ENCODE data around the gene FAM20C. TPM values are rescaled to one million over a fixed set of nuclear protein-coding genes. Genes with fewer than 3 reads are reported as not detected.
A peak's percentile ranks its signal among the peaks of the same experiment; 100 is the strongest.

Gene FAM20C
- total and polyA plus RNA-seq, 7 donors: 15.6 to 47.6 (median 28.1) TPM

DNA sequence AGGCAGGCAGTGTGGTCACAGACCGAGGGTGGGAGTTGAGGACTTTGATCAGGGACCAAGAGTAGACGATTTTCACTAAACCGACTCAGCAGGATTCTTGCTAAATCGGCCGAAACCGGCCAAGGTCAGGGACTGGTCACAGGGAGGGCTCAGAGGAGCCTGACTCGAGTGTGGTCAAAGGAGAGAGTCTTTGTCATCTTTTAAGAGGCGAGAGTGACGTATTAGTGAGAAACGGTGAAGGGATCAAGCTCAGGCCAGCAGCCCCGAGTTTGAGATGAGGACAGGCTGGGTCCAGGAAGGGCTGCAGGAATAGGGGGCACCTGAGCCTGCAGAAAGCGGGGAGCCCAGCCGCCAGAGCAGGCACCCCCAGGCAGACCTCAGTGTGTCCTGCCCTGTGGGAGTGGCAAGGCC lies 41.6 kb upstream of the FAM20C start:
- intact Hi-C loops (cut with DNase I): loop anchor here in 1 of 2 donors (5.0 kb wide), 1 partner anchor 41 kb away; the partner anchor contains the start of gene FAM20C
- no peaks in the 10 kb centered on the region for H3K9me3 ChIP-seq
- 75 to 81% (median 79%) methylated on average over 13 of the region's 13 CpGs for WGBS, 3 donors
- H3K27ac ChIP-seq: peak overlapping the region; percentile 88
- TF ChIP-seq, protein P1, sequence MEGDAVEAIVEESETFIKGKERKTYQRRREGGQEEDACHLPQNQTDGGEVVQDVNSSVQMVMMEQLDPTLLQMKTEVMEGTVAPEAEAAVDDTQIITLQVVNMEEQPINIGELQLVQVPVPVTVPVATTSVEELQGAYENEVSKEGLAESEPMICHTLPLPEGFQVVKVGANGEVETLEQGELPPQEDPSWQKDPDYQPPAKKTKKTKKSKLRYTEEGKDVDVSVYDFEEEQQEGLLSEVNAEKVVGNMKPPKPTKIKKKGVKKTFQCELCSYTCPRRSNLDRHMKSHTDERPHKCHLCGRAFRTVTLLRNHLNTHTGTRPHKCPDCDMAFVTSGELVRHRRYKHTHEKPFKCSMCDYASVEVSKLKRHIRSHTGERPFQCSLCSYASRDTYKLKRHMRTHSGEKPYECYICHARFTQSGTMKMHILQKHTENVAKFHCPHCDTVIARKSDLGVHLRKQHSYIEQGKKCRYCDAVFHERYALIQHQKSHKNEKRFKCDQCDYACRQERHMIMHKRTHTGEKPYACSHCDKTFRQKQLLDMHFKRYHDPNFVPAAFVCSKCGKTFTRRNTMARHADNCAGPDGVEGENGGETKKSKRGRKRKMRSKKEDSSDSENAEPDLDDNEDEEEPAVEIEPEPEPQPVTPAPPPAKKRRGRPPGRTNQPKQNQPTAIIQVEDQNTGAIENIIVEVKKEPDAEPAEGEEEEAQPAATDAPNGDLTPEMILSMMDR (IDR thresholded peaks at IDR 0.05): no peak
- no peak overlapping the region for H3K4me3 ChIP-seq
- peaks cover 12% of the 10 kb centered on the region for H3K4me1 ChIP-seq
- peak; percentile 55 to 59 for DNase-seq
- no peaks in the 10 kb centered on the region for H3K27me3 ChIP-seq (ENCODE audit: insufficient read depth in 3 of 3, low read length in 2 of 3)
- peaks cover 0 to 11% of the 10 kb centered on the region in 2 donors for H3K36me3 ChIP-seq (ENCODE audit: insufficient read depth in 1 of 2, low read depth in 1 of 2)
- no peak for ATAC-seq

DNA sequence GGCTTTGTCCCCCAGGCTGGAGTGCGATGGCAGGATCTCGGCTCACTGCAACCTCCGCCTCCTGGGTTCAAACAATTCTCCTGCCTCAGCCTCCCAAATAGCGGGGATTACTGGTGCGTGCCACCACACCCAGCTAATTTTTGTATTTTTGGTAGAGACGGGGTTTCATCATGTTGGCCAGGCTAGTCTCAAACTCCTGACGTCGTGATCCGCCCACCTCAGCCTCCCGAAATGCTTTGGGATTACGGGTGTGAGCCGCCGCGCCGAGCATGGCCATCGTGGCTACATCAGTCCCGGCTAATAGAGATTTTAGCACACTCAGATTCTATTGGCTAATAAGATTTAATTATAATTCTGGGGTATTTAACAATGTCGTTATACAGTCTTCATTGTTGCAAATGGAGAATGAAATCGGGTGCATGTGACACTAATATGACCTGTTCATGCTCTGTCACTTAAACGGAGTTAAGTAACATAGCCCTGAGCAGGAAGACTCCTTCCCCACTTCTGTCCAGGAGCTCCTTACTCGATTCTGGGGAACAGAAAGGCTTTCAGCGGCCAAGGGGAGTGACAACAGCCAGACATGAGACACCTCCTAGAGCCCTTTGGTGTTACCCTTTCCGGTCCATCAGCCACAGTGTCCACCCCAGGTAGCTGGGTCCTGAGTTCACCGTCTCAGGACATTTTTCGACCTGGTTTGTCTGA lies 40.9 kb upstream of the FAM20C start:
- Histone ChIP-seq H3K4me3 (no peak overlapping the region), H3K9me3 (no peaks in the 10 kb centered on the region), H3K4me1 (peaks cover 12% of the 10 kb centered on the region), H3K27ac (no peak overlapping the region), H3K36me3 (ENCODE audit: insufficient read depth in 1 of 2, low read depth in 1 of 2) (peaks cover 0 to 11% of the 10 kb centered on the region in 2 donors), H3K27me3 (ENCODE audit: insufficient read depth in 3 of 3, low read length in 2 of 3) (no peaks in the 10 kb centered on the region)
- TF ChIP-seq, protein P1 (IDR thresholded peaks at IDR 0.05): no peak
- DNase-seq: peak in 1 of 2 donors; percentile 22
- intact Hi-C loops (cut with DNase I): loop anchor here in 1 of 2 donors (5.0 kb wide), 1 partner anchor 41 kb away; the partner anchor contains the start of gene FAM20C
- 90 to 96% (median 95%) methylated on average over 24 to 25 of the region's 25 CpGs for WGBS, 3 donors
- ATAC-seq: no peak

DNA sequence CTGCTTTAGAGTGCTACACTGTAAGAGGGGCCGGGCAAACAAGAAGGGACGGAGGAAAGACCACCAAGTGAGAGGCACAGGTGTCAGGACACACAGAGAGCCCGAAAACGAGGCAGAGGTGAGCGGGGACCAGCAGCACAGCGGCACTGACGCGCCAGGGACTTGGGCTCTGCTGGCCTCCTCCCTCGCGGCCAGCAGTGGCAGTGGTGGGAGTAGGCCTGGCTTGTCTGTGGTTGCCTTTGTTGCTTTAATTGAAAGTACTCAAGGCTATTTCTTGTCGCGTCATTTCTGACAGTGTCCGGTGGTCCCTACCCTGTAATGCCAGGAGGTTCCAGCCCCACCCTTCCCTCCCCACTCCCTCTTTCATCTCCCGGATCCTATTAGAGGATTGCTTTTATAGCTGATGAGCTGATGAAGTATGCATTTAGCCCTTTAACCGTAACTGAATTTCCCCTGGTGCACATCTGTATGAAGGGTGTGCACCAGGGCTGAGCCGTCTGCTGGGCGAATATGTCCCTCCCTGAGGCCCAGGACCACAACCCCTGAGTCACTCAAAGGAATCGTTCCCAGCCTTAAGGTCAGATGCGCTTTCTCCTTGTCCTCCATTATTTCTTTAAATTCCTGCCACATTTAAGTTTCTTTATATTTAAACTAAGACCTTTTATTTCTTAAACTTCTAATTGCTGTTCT lies 39.5 kb upstream of the FAM20C start:
- H3K27me3 ChIP-seq (ENCODE audit: insufficient read depth in 3 of 3, low read length in 2 of 3): no peaks in the 10 kb centered on the region
- H3K36me3 ChIP-seq (ENCODE audit: insufficient read depth in 1 of 2, low read depth in 1 of 2): no peaks in the 10 kb centered on the region
- peak in 1 of 2 donors; percentile 24 for DNase-seq
- no peak for ATAC-seq
- TF ChIP-seq, protein P1 (IDR thresholded peaks at IDR 0.05): no peak
- WGBS, 3 donors: 83 to 88% (median 86%) methylated on average over 14 to 19 of the region's 19 CpGs
- H3K4me3 ChIP-seq: no peak overlapping the region
- peaks cover 16% of the 10 kb centered on the region for H3K4me1 ChIP-seq
- intact Hi-C loops (cut with DNase I): loop anchor here in 1 of 2 donors (5.0 kb wide), 1 partner anchor 39 kb away; the partner anchor contains the start of gene FAM20C
- no peak overlapping the region for H3K27ac ChIP-seq
- H3K9me3 ChIP-seq: no peaks in the 10 kb centered on the region

DNA sequence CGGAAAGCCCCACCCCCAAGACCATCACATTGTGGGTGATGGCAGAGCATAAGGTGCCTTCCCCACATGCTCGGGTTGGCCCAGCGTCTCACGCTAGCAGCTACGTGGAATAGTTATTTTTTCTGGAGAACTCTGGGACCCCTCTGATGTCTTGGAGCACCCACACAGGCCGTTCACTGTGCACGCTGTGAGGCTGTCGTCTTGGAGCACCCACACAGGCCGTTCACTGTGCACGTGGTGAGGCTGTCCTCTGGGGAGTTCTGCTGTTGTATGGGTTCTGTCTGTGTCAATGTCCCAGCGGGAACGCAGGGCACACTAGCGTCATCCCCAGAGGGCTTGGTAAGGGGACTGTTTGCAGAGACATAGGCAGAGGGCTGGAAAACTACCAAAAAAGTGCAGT lies 38.8 kb upstream of the FAM20C start:
- intact Hi-C loops (cut with DNase I): loop anchor here in 1 of 2 donors (5.0 kb wide), 1 partner anchor 39 kb away; the partner anchor contains the start of gene FAM20C
- no peaks in the 10 kb centered on the region for H3K36me3 ChIP-seq (ENCODE audit: insufficient read depth in 1 of 2, low read depth in 1 of 2)
- no peak overlapping the region for H3K4me3 ChIP-seq
- 76 to 82% (median 81%) methylated on average over 13 of the region's 13 CpGs for WGBS, 3 donors
- H3K9me3 ChIP-seq: no peaks in the 10 kb centered on the region
- peaks cover 17% of the 10 kb centered on the region for H3K4me1 ChIP-seq
- no peaks in the 10 kb centered on the region for H3K27me3 ChIP-seq (ENCODE audit: insufficient read depth in 3 of 3, low read length in 2 of 3)
- ATAC-seq (no peak), DNase-seq (peak in 1 of 2 donors; percentile 38)
- TF ChIP-seq, protein P1 (IDR thresholded peaks at IDR 0.05): no peak
- no peak overlapping the region for H3K27ac ChIP-seq

Data from psoas muscle (tissue), 8 donors.